ENCODE results near the gene MANF. TPM values are rescaled to one million over a fixed set of nuclear protein-coding genes. Genes with fewer than 3 reads are reported as not detected.

Gene MANF
- total RNA-seq, 1 experiment from 2014 or later = 132 TPM

- ChIA-PET RAD21 (ENCODE audit: low non-redundant PET in 1 of 2, low total read pairs in 2 of 2, uncharacterized antibody in 2 of 2, unreplicated experiment in 2 of 2) (no interaction called here), POLR2A (no interaction called here), CTCF (no interaction called here)
- DNase-seq (ENCODE audit: low read depth, low spot score) = no peak
- H3K27ac ChIP-seq (ENCODE audit: low read depth, low read length) = no peak overlapping the region
- intact Hi-C loops (cut with micrococcal nuclease) = no loop called here
- no peak overlapping the region for H2AFZ ChIP-seq (ENCODE audit: low read depth, low read length, poor library complexity, severe bottlenecking)
- BruUV-seq (replicated peaks) = no TSS peak
- H3K4me3 ChIP-seq (replicated peaks in 1 of 2; ENCODE audit: low read depth in 1 of 2, low read length in 2 of 2) = no peak overlapping the region
- no peak for TF ChIP-seq JUND (IDR thresholded peaks at IDR 0.05)
- no peak for TF ChIP-seq YY1 (IDR thresholded peaks at IDR 0.05; ENCODE audit: extremely low read depth, insufficient replicate concordance, low read depth, low read length)
- TF ChIP-seq EZH2 (IDR thresholded peaks at IDR 0.05) = no peak
- TF ChIP-seq ELF1 (IDR thresholded peaks at IDR 0.05; ENCODE audit: borderline replicate concordance, low read depth) = no peak
- no peak for TF ChIP-seq CEBPB (IDR thresholded peaks at IDR 0.05; ENCODE audit: low read depth)
- TF ChIP-seq REST (IDR thresholded peaks at IDR 0.05; ENCODE audit: low read depth) = no peak
- no peak for TF ChIP-seq CBX3 (IDR thresholded peaks at IDR 0.05; ENCODE audit: low read depth)
- no peak for TF ChIP-seq ATF3 (IDR thresholded peaks at IDR 0.05)
- no peaks in the 10 kb centered on the region for H4K20me1 ChIP-seq (ENCODE audit: insufficient read depth)
- no peak overlapping the region for H3K9ac ChIP-seq (ENCODE audit: low read length)
- H3K4me1 ChIP-seq (ENCODE audit: control insufficient read depth in 1 of 2, insufficient read depth in 2 of 2, low read length in 2 of 2) = peaks cover 0 to 4% of the 10 kb centered on the region in 2 experiments; a peak in 1 of 4 replicates
- H3K79me2 ChIP-seq (ENCODE audit: insufficient read depth, low read length) = no peaks in the 10 kb centered on the region
- no peaks in the 10 kb centered on the region for H3K9me3 ChIP-seq (ENCODE audit: control insufficient read depth in 1 of 2, insufficient read depth in 1 of 2, low read depth in 1 of 2, low read length in 2 of 2)
- no peak overlapping the region for H3K4me2 ChIP-seq (ENCODE audit: low read length)
- H3K36me3 ChIP-seq (ENCODE audit: control insufficient read depth in 1 of 2, insufficient read depth in 2 of 2, low read length in 2 of 2) = no peaks in the 10 kb centered on the region
- no peaks in the 10 kb centered on the region for H3K27me3 ChIP-seq (ENCODE audit: insufficient read depth, low read length)
- no peaks in the 10 kb centered on the region for H3K9me2 ChIP-seq (ENCODE audit: insufficient read depth)
- no peak for ATAC-seq
These were observed 29.1 kb upstream of the MANF start for GRCh38 chr3:51355891-51356578.
